Measurements from ENCODE around the gene ELMOD3.

- TF ChIP-seq CTCF (IDR thresholded peaks at IDR 0.05), result no peak
- TF ChIP-seq POLR2A (IDR thresholded peaks at IDR 0.05), result no peak
Observed at GRCh38 chr2:85319796-85320195, 34.8 kb upstream of the ELMOD3 start.
